ENCODE measurements around the gene PPP2R5A.

PPP2R5A gene

DNA sequence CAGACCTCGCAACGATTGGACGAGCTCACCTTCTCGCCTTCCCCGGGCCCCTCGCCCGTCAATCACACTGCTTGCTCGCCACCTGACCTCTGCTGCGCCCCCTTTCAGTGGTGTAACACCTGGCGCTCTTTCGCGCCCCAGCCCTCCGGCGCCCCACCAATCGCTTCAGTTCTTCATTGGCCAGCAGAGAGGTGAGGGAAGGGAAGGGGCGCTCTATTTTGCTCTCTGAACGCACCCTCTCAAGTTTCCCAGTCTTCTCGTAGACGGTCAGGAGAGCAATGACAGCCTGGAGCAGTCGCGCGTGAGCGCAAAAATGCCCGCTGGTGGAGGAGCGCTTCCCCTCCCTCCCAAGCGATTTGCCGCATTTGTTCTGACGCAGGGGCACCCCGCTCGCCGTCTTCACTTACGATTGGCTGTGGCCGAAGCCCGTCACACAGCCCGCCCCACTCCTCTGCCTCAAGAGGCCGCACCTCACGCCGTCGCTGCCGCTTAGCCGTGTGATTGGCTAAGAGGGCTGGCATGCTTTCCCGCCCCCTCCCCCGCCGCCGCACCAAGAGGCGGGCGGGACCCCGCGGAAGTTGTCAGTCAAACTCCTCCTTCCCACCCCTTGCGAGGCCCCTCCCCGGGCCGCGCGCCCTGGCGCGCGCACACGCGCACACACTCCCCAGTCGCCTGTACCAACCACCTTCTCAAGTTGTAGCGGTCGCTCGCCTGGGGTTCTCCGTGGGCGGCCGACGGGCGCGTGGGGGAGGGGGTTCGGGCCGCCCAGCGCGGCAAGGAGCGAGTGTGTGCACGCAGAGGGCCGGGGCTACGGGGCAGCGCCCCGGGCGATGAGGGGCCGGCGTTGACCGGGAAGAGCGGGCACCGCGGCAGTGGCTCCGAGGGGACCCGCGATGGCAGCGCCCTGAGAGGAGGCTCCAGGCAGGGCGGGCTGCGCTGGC lies at the start of gene PPP2R5A:
TSS of gene PPP2R5A (plus strand) at position 667 of the 941 bp plus-strand sequence. CDS start 701 bp downstream, outside the sequence.
- Histone ChIP-seq H3K36me3 (ENCODE audit: insufficient read depth, low read length) (no peaks in the 10 kb centered on the region), H3K9me2 (replicated peaks; ENCODE audit: low read depth, low read length) (no peaks in the 10 kb centered on the region), H3K9ac (ENCODE audit: low read depth, low read length, poor library complexity, severe bottlenecking) (peak within 1 kb of the TSS; percentile 78), H4K20me1 (ENCODE audit: insufficient read depth, low read length, poor library complexity, severe bottlenecking) (peaks cover 37% of the 10 kb centered on the region), H3K4me3 (ENCODE audit: low read length, poor library complexity, severe bottlenecking) (peak within 1 kb of the TSS; percentile 94), H3K4me2 (ENCODE audit: low read depth, low read length, poor library complexity, severe bottlenecking) (peak within 1 kb of the TSS; percentile 90), H2AFZ (ENCODE audit: low read length) (peak within 1 kb of the TSS; percentile 94), H3K79me2 (ENCODE audit: insufficient read depth, low read length) (peaks cover 39% of the 10 kb centered on the region), H3K9me3 (ENCODE audit: insufficient read depth, low read depth, low read length) (no peaks in the 10 kb centered on the region), H3F3A (ENCODE audit: low read depth) (no peaks in the 10 kb centered on the region), H3K27me3 (ENCODE audit: insufficient read depth, low read length, poor library complexity, severe bottlenecking) (no peaks in the 10 kb centered on the region), H3K4me1 (ENCODE audit: insufficient read depth, low read length, poor library complexity, severe bottlenecking) (peaks cover 22% of the 10 kb centered on the region)
- TF ChIP-seq, protein P1, sequence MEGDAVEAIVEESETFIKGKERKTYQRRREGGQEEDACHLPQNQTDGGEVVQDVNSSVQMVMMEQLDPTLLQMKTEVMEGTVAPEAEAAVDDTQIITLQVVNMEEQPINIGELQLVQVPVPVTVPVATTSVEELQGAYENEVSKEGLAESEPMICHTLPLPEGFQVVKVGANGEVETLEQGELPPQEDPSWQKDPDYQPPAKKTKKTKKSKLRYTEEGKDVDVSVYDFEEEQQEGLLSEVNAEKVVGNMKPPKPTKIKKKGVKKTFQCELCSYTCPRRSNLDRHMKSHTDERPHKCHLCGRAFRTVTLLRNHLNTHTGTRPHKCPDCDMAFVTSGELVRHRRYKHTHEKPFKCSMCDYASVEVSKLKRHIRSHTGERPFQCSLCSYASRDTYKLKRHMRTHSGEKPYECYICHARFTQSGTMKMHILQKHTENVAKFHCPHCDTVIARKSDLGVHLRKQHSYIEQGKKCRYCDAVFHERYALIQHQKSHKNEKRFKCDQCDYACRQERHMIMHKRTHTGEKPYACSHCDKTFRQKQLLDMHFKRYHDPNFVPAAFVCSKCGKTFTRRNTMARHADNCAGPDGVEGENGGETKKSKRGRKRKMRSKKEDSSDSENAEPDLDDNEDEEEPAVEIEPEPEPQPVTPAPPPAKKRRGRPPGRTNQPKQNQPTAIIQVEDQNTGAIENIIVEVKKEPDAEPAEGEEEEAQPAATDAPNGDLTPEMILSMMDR (conservative IDR thresholded peaks at IDR 0.05; ENCODE audit: low read length): peak; percentile 55
- TF ChIP-seq EZH2phosphoT487 (IDR thresholded peaks at IDR 0.05; ENCODE audit: borderline replicate concordance): no peak

DNA sequence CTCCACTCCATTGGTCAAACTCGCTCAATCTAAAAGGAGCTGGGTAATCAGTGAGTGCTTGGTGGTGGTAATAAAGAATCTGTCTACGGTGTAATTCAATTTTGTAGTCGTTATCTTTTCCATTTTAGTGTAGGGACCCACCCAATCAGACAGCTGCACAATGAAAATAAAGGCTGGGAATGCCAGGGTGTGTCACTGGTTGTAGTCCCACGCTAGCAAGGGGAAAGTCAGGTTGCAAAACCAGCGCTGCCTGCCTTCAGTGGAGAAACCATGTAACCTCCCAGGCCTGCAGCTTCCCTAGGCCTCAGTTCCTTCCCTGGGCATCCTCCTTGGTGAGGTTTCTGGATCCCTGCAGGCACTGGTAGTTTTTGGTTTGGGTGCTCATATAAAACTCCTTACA lies 49.4 kb upstream of the PPP2R5A start:
- Histone ChIP-seq H3K36me3 (ENCODE audit: insufficient read depth, low read length) (no peaks in the 10 kb centered on the region), H3F3A (ENCODE audit: low read depth) (no peaks in the 10 kb centered on the region), H3K79me2 (ENCODE audit: insufficient read depth, low read length) (no peaks in the 10 kb centered on the region), H3K4me3 (ENCODE audit: low read length, poor library complexity, severe bottlenecking) (no peak overlapping the region), H3K27me3 (ENCODE audit: insufficient read depth, low read length, poor library complexity, severe bottlenecking) (no peaks in the 10 kb centered on the region), H3K9ac (ENCODE audit: low read depth, low read length, poor library complexity, severe bottlenecking) (no peak overlapping the region), H3K4me2 (ENCODE audit: low read depth, low read length, poor library complexity, severe bottlenecking) (no peak overlapping the region), H2AFZ (ENCODE audit: low read length) (no peak overlapping the region), H4K20me1 (ENCODE audit: insufficient read depth, low read length, poor library complexity, severe bottlenecking) (no peaks in the 10 kb centered on the region), H3K9me3 (ENCODE audit: insufficient read depth, low read depth, low read length) (no peaks in the 10 kb centered on the region), H3K4me1 (ENCODE audit: insufficient read depth, low read length, poor library complexity, severe bottlenecking) (peaks cover 22% of the 10 kb centered on the region), H3K9me2 (replicated peaks; ENCODE audit: low read depth, low read length) (no peaks in the 10 kb centered on the region)
- TF ChIP-seq, protein P1 (conservative IDR thresholded peaks at IDR 0.05; ENCODE audit: low read length): no peak
- TF ChIP-seq EZH2phosphoT487 (IDR thresholded peaks at IDR 0.05; ENCODE audit: borderline replicate concordance): no peak

DNA sequence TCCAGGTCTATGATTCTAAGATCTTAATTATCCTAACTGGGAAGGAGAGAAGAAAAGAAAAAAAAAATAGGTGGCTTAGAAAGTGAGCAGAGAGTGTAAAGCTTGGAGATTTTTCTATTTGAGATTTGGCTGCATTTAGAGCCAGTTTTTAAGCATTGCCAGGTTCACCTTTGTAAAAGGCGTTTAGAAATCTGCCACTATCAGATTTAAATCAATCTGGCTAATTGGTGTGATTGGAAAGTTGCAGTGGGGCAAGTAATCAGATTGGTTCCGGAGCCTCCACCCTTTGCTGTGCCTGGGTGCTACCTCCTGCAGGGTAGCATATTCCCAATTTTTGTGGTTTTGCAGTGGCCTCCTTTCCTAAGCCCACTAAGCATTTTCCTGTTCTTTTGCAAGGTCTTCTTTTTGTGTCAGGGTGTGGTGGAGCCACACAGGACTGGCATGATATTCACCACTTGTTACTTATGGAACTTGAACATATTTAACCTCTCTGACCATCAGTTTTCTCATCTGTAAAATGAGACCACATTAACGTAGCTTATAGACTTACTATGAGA lies 48.5 kb upstream of the PPP2R5A start:
- H3K9ac ChIP-seq (ENCODE audit: low read depth, low read length, poor library complexity, severe bottlenecking): no peak overlapping the region
- no peaks in the 10 kb centered on the region for H3K79me2 ChIP-seq (ENCODE audit: insufficient read depth, low read length)
- no peaks in the 10 kb centered on the region for H3F3A ChIP-seq (ENCODE audit: low read depth)
- H3K9me3 ChIP-seq (ENCODE audit: insufficient read depth, low read depth, low read length): no peaks in the 10 kb centered on the region
- no peak overlapping the region for H2AFZ ChIP-seq (ENCODE audit: low read length)
- H3K27me3 ChIP-seq (ENCODE audit: insufficient read depth, low read length, poor library complexity, severe bottlenecking): no peaks in the 10 kb centered on the region
- TF ChIP-seq EZH2phosphoT487 (IDR thresholded peaks at IDR 0.05; ENCODE audit: borderline replicate concordance): no peak
- TF ChIP-seq, protein P1 (conservative IDR thresholded peaks at IDR 0.05; ENCODE audit: low read length): no peak
- no peaks in the 10 kb centered on the region for H3K9me2 ChIP-seq (replicated peaks; ENCODE audit: low read depth, low read length)
- H4K20me1 ChIP-seq (ENCODE audit: insufficient read depth, low read length, poor library complexity, severe bottlenecking): no peaks in the 10 kb centered on the region
- H3K4me2 ChIP-seq (ENCODE audit: low read depth, low read length, poor library complexity, severe bottlenecking): no peak overlapping the region
- peaks cover 18% of the 10 kb centered on the region for H3K4me1 ChIP-seq (ENCODE audit: insufficient read depth, low read length, poor library complexity, severe bottlenecking)
- H3K36me3 ChIP-seq (ENCODE audit: insufficient read depth, low read length): no peaks in the 10 kb centered on the region
- no peak overlapping the region for H3K4me3 ChIP-seq (ENCODE audit: low read length, poor library complexity, severe bottlenecking)
